ENCODE data around the gene TPO. TPM values are rescaled to one million over a fixed set of nuclear protein-coding genes. Genes with fewer than 3 reads are reported as not detected.

The TPO gene
- polyA plus RNA-seq, 3 donors: 0.06 to 0.09 TPM; not detected in 1

DNA sequence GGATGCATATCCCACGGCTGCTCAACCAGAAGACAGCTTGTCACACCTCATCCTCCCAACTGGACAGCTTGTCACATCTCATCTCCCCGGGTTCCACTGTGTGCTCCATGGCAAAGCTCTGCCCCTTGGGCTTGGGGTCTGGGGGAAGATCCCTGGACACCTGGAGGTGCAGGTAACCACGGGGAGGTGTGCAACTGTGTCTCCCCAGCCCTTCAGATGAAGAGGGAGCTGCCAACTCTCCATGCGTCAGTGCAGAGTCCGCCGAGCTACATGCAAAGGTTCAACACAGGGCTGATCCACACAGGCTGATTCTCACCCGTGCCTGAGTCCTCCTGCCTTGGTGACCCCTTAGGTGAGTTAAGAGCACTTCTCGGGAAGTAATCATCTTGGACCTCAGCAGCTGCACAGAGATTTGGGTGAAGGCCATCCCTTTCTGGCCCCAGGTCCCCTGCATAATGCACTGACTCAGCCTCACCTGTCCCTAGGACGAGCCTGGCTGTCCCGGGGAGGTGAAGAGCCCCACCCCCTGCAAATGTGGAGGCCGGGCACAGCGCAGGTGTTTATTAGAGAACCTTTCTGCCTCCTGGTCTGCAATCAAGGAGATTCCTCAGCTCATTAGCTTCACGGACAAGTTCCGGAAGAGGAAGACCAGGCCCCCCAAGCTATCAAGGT, 173.1 kb downstream of the TPO start:
- no peak for DNase-seq (ENCODE audit: extremely low read depth in 1 of 11, low read depth in 9 of 11, low spot score in 4 of 11)

DNA sequence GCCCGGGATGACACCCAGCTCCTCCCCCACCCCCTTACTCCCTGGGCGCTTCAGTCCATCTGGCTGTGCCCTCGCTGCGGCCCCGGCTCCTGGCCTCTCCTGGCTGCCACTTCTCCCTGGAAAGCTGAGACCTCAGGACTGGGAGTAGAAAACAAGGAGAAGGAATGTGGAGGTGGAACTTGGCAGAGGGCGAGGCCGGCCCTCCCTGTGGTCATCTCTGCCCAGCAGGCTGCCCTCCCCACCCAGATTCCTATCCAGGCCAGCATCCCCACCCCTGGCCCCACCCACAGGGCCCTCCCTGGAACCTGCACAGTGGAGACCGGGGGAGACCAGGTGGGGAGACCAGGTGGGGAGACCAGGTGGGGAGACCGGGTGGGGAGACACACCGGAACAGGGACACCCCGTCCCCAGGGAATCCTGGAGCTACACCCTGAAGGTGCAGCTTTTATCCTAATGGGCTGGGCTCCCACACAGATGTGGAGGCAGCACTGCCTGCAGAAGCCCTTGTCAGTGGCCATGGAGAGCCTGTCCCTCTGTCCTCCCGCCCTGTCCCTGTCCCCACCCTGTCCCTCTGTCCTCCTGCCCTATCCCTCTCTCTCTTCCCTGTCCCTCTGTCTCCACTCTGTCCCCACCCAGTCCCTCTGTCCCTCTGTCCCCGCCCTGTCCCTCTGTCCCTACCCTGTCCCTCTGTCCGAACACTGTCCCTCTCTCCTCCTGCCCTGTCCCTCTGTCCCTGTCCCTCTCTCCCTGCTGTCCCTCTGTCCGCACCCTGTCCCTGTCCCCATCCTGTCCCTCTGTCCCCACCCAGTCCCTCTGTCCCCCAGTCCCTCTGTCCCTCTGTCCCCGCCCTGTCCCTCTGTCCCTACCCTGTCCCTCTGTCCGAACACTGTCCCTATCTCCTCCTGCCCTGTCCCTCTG, 173.9 kb downstream of the TPO start:
- DNase-seq (ENCODE audit: extremely low read depth in 1 of 11, low read depth in 9 of 11, low spot score in 4 of 11): no peak

DNA sequence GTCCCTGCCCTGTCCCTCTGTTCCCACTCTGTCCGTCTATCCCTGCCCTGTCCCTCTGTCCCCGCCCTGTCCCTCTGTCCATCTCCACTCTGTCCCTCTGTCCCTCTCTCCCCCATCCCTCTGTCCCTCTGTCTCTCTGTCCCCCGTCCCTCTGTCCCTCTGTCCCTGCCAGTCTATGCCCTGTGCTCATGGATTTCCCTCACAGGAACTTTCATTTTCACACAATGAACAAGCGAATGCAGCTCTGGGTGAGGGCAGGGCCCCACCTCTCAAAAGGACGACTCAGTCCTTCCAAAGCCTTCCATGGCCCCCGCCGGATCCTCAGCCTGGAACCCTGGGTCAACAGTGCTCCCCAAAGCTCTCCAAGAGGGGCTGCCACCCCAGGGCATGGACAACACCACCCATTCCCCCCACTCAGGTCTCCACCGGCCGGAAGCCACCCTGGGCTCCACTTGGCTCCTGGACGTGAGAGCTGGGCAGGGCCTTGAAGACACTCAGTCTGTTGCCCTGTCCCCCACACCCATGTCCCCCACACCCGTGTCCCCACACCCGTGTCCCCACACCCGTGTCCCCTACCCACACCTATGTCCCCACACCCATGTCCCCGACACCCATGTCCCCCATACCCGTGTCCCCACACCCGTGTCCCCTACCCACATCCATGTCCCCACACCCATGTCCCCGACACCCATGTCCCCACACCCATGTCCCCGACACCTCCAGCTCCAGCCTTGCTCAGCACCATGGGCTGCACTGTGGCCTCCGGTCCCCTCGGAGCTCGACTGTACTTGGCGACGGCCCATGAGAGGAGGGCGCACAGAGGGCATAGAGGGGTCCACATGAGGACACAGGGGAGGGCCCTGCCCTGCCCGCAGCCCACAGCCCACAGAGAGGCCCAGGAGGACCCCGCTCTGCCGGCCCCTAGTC, 175.1 kb downstream of the TPO start:
- no peak for DNase-seq (ENCODE audit: extremely low read depth in 1 of 11, low read depth in 9 of 11, low spot score in 4 of 11)

DNA sequence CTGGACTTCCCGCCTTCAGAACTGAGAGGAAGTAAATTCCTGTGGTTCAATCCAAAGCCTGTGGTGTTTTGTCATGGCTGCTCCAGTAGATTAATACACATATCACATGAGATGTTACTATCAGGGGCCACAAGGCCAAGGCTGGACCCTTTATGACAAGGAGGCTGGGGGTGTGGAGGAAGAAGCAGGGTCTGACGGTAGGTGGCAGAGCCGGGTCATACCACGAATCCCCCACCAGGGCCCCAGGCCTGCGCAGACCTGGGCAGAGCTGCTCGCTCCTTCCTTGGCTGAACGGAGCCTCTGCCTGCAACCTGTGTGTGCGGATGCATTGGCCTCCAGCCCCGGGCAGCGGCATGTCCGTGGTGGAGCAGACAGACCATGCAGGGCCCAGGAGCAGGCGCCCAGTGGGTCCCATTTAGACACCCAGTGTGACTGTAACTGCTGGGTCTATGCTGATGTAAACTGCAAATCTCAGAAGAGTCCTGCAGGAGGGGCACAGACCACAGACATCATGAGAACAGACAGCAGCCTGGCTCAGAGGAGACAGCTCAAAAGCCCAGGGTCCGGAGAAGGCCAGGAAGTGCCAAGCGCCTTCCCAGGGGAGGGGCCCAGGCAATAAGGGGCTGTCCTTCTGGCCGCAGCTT, 175.8 kb downstream of the TPO start:
- no peak for DNase-seq (ENCODE audit: extremely low read depth in 1 of 11, low read depth in 9 of 11, low spot score in 4 of 11)

DNA sequence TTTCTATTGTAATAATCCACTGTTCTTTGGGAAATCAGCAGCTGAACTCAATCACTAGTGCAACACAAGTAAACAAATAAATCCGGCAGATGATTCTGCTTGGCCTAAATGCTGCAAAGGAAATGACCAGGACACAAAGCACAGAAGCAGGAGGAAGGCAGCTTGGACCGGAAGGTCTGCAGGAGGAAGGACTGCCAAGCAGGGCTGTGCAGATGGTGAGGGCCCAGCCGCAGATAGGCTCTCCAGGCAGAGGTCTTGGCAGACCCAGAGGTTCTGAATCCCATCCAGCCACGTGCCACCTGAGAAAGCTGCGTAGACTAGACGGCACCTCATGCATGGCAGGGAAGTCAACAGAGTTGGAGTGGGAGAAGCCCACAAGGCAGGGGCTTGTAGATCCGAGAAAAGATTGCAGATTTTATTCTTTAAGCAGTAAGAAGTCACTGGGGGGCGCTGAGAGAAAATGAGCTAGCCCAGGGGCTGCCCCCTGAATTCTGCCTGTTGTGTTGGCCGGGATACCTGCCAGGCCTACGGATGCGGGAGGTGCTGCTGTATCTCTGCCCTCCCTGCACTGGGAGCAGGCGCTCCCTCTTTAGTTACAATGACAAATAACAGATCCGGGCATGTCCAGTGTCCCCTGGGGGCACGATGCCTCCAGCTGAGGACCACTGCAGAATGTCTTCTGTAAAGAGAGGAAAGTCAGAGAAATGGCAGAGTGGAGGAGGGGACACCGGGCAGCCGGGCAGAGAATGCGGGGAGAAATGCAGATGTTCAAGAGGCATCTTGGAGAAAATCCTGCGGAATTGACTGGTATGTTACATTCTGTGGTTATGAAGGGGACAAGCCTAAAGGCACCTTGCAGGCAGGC, 177.6 kb downstream of the TPO start:
- DNase-seq (ENCODE audit: extremely low read depth in 1 of 11, low read depth in 9 of 11, low spot score in 4 of 11): no peak

DNA sequence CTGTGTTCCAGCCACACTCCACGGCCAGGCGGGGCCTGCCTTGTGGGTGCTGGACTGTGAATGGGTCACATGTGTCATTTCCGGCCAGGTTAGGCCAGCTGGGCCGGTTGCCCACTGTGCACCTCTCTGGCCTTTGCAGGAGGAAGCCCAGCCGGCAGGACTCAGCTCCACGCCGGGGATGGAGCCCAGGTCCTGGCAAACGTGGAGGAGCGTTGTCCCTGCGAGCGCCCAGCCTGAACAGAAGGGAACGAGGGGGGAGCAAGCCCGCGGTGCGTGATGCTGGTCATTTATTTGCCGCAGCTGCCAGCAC, 178.2 kb downstream of the TPO start:
- no peak for DNase-seq (ENCODE audit: extremely low read depth in 1 of 11, low read depth in 9 of 11, low spot score in 4 of 11)

Measured in renal cortex interstitium (tissue), 11 donors.